Calu3 (cell line): ENCODE results near the gene CSF3R. TPM values are rescaled to one million over a fixed set of nuclear protein-coding genes. Genes with fewer than 3 reads are reported as not detected.

Source experiments
- BruUV-seq: library from RNA; stranded (reverse); fragments of 400-500 nt; replicated peaks from 2 replicates; lab custom pipeline; 2021; lab: Mats Ljungman, UMichigan
- CTCF ChIA-PET: fragments of 300-600 bp; sonication (Branson Sonifier 250); formaldehyde crosslinking; loops from one replicate; lab custom pipeline; 2022; ENCODE audit warnings: antibody characterized with exemption; lab: Charles Lee
- DNase-seq: peaks from one replicate; pipeline ENCODE4 v3.0.0; 2022
- H3K27ac Mint-ChIP-seq: one replicate; pipeline ENCODE4 v1.8.0; 2022; ENCODE audit warnings: mixed read lengths; ENCODE audit not compliant: unreplicated experiment
- H3K27me3 Mint-ChIP-seq: one replicate; pipeline ENCODE4 v1.8.0; 2022; ENCODE audit warnings: mixed read lengths; ENCODE audit not compliant: unreplicated experiment
- H3K36me3 Mint-ChIP-seq: one replicate; pipeline ENCODE4 v1.8.0; 2022; ENCODE audit warnings: mild to moderate bottlenecking, moderate library complexity, mixed read lengths; ENCODE audit not compliant: insufficient read depth, unreplicated experiment
- H3K4me1 Mint-ChIP-seq: one replicate; pipeline ENCODE4 v1.8.0; 2022; ENCODE audit warnings: mild to moderate bottlenecking, low read depth, mixed read lengths; ENCODE audit not compliant: unreplicated experiment
- H3K4me3 Mint-ChIP-seq: one replicate; pipeline ENCODE4 v1.8.0; 2022; ENCODE audit warnings: mild to moderate bottlenecking, low read depth, moderate library complexity, mixed read lengths; ENCODE audit not compliant: unreplicated experiment
- H3K9me3 Mint-ChIP-seq: one replicate; pipeline ENCODE4 v1.8.0; 2022; ENCODE audit warnings: low read depth, mixed read lengths; ENCODE audit not compliant: unreplicated experiment
- CTCF ChIP-seq: fragments of 200-600 bp; IDR thresholded peaks from one replicate; pipeline ENCODE4 v1.8.0; 2022; ENCODE audit warnings: antibody characterized with exemption; ENCODE audit not compliant: unreplicated experiment
- intact Hi-C: fragments of 100-400 bp; cut with micrococcal nuclease; formaldehyde crosslinking; loops from one replicate; pipeline ENCODE4 v1.10.0; 2022; ENCODE audit not compliant: unreplicated experiment
- total RNA-seq: library from RNA; stranded (reverse); gene quantifications from 2 replicates; pipeline ENCODE4 v1.2.3, GENCODE V29; 2022

CSF3R gene
- total RNA-seq, 1 experiment from 2014 or later, result not detected

GRCh38 chr1:36440646-36441045 lies 42.1 kb downstream of the CSF3R start:
- TF ChIP-seq CTCF, result no peak
- H3K9me3 Mint-ChIP-seq, result no peaks in the 10 kb centered on the region
- no peak overlapping the region for H3K4me3 Mint-ChIP-seq
- H3K4me1 Mint-ChIP-seq, result peaks cover 11% of the 10 kb centered on the region
- BruUV-seq, result no TSS peak
- peaks cover 8% of the 10 kb centered on the region for H3K36me3 Mint-ChIP-seq
- CTCF ChIA-PET, result no interaction called here
- DNase-seq, result no peak
- no peak overlapping the region for H3K27ac Mint-ChIP-seq
- H3K27me3 Mint-ChIP-seq, result no peaks in the 10 kb centered on the region
- intact Hi-C loops, result no loop called here

- CTCF ChIA-PET, result no interaction called here
- H3K27ac Mint-ChIP-seq, result no peak overlapping the region
- no peaks in the 10 kb centered on the region for H3K9me3 Mint-ChIP-seq
- DNase-seq, result no peak
- H3K27me3 Mint-ChIP-seq, result no peaks in the 10 kb centered on the region
- intact Hi-C loops, result no loop called here
- no peak for TF ChIP-seq CTCF
- BruUV-seq, result no TSS peak
- H3K4me3 Mint-ChIP-seq, result no peak overlapping the region
- H3K4me1 Mint-ChIP-seq, result peaks cover 11% of the 10 kb centered on the region
- H3K36me3 Mint-ChIP-seq, result peaks cover 8% of the 10 kb centered on the region
Observed at GRCh38 chr1:36440044-36440443, 42.7 kb downstream of the CSF3R start.

DNA sequence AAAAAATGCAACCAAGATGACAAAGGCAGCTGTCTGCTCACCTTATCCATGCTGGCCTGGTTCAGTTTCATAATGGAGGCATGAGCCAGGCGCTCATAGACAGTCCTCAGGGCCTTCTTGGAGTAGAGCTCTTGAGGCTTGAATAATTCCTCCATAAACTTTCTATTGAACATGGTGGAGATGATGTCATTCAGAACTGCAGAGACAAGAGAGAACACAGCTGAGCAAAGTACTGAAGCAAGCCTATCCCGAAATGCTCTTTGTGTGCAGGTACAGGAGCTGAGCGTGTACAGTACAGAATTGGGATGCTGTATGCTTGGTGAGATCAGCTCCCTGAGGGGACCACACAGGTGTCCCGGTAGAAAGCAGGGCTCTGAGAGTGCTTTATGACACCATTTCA lies 44.0 kb downstream of the CSF3R start:
- no peak for TF ChIP-seq CTCF
- no peaks in the 10 kb centered on the region for H3K9me3 Mint-ChIP-seq
- peaks cover 16% of the 10 kb centered on the region for H3K4me1 Mint-ChIP-seq
- H3K27ac Mint-ChIP-seq, result no peak overlapping the region
- H3K4me3 Mint-ChIP-seq, result no peak overlapping the region
- DNase-seq, result no peak
- H3K36me3 Mint-ChIP-seq, result peaks cover 8% of the 10 kb centered on the region
- intact Hi-C loops, result no loop called here
- CTCF ChIA-PET, result no interaction called here
- no peaks in the 10 kb centered on the region for H3K27me3 Mint-ChIP-seq
- BruUV-seq, result no TSS peak

- CTCF ChIA-PET, result interaction anchor here (0.5 kb wide), 1 partner anchor 1026 kb away, joined by 4 read pairs; no protein-coding TSS in a partner anchor
- Mint-ChIP-seq H3K4me1 (peaks cover 35% of the 10 kb centered on the region), H3K4me3 (no peak overlapping the region), H3K36me3 (peaks cover 10% of the 10 kb centered on the region), H3K27ac (peak overlapping the region; percentile 72), H3K27me3 (no peaks in the 10 kb centered on the region), H3K9me3 (no peaks in the 10 kb centered on the region)
- peak; percentile 65 for DNase-seq
- intact Hi-C loops, result no loop called here
- TF ChIP-seq CTCF, result no peak
- no TSS peak for BruUV-seq
Observed at GRCh38 chr1:36436821-36437220, 45.9 kb downstream of the CSF3R start.
